Measurements from ENCODE around the gene IFRD2.

The IFRD2 gene, protein sequence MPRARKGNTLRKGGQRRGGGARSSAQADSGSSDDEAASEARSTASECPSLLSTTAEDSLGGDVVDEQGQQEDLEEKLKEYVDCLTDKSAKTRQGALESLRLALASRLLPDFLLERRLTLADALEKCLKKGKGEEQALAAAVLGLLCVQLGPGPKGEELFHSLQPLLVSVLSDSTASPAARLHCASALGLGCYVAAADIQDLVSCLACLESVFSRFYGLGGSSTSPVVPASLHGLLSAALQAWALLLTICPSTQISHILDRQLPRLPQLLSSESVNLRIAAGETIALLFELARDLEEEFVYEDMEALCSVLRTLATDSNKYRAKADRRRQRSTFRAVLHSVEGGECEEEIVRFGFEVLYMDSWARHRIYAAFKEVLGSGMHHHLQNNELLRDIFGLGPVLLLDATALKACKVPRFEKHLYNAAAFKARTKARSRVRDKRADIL

DNA sequence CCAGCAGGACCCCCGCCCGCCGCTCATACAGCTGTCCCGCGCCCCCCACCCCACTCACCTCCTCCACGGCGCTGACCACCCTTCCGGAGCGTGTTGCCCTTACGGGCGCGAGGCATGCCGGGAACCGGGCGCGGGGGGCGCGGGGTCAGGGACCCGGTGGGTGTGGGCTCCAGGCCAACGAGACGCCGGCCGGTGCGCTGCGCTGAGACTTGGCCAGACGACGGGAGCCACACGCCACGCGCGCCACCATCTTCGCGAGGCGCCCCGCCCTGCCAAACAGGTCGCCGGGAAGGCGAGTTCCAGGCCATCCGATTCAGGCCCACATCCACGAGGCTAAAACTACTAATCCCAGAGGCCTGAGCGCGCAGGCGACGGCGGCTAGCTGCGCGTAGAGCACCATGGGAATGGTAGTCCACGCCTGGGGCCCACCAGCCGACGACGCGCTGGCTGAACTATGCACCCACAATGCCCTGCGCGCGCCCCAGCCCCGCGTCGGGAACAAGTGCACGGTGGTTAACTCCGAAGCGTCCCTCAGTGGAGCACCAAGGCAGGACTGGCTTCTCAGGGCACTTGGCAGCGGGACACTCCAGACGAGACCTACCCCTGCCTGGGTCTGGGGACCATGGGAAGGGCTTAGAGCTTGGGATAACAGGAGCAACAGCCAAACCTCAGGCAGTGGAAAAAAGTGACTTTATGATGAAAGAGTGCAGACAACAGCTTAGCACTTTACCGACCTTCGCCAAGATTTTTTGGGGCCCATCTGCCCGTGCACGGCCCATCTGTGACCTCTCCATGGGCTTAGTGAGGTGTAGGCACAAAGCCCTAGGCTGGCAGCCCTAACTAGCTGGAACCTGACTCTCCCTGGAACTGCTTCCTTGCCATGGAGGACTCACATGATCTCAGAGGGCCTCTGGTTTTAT is at the start of gene IFRD2:
TSS of gene IFRD2 (minus strand) at position 271 of the 920 bp plus-strand sequence. CDS start at position 116, 155 bp downstream.
- DNase-seq (ENCODE audit: low read depth): peak; percentile 93
- H3K4me3 ChIP-seq (ENCODE audit: low read depth, low read length): peak within 1 kb of the TSS; percentile 91
- TF ChIP-seq, protein P1, sequence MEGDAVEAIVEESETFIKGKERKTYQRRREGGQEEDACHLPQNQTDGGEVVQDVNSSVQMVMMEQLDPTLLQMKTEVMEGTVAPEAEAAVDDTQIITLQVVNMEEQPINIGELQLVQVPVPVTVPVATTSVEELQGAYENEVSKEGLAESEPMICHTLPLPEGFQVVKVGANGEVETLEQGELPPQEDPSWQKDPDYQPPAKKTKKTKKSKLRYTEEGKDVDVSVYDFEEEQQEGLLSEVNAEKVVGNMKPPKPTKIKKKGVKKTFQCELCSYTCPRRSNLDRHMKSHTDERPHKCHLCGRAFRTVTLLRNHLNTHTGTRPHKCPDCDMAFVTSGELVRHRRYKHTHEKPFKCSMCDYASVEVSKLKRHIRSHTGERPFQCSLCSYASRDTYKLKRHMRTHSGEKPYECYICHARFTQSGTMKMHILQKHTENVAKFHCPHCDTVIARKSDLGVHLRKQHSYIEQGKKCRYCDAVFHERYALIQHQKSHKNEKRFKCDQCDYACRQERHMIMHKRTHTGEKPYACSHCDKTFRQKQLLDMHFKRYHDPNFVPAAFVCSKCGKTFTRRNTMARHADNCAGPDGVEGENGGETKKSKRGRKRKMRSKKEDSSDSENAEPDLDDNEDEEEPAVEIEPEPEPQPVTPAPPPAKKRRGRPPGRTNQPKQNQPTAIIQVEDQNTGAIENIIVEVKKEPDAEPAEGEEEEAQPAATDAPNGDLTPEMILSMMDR (IDR thresholded peaks at IDR 0.05; ENCODE audit: low read depth, low read length, missing control alignments): no peak

DNA sequence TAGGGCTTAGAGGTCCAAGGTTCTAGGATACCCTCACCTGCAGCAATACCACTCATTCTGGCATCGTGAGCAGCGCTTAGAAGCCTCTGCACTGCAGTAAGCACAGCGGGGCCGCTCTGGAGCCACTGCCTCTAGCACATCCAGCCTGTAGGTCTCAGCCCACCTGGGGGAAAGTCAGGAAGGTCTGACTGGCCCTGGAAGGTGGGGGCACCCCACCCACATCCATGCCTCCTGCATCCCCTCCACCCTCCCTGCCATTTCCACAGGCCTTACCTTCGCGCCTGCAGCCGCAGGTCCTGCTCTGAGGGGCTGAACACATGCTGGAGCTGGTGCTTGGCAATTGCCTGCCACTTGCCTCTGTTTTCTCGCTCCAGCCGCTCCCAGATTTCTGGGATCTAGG is 49.3 kb upstream of the IFRD2 start:
- TF ChIP-seq, protein P1 (IDR thresholded peaks at IDR 0.05; ENCODE audit: low read depth, low read length, missing control alignments): no peak
- DNase-seq (ENCODE audit: low read depth): no peak
- H3K4me3 ChIP-seq (ENCODE audit: low read depth, low read length): peak overlapping the region; percentile 91

DNA sequence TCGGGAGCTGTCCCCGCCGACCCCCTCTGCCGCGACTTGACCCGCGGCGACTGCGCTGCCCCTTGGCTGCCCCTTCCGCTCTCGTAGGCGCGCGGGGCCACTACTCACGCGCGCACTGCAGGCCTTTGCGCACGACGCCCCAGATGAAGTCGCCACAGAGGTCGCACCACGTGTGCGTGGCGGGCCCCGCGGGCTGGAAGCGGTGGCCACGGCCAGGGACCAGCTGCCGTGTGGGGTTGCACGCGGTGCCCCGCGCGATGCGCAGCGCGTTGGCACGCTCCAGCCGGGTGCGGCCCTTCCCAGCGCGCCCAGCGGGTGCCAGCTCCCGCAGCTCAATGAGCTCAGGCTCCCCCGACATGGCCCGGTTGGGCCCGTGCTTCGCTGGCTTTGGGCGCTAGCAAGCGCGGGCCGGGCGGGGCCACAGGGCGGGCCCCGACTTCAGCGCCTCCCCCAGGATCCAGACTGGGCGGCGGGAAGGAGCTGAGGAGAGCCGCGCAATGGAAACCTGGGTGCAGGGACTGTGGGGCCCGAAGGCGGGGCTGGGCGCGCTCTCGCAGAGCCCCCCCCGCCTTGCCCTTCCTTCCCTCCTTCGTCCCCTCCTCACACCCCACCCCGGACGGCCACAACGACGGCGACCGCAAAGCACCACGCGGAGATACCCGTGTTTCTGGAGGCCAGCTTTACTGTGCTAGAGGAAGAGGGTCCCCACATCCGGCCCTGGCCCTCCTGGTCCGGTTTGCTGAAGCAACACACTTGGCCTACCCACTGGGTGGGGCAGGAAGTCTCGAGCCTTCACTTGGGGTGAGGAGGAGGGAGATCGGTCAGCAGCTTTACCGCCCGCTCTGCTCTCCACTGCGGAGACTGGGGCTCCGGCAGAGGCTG is 48.5 kb upstream of the IFRD2 start, which contains the start of gene RASSF1:
TSS of gene RASSF1 (minus strand) at position 389 of the 882 bp plus-strand sequence. CDS start at position 358, 31 bp downstream.
- TF ChIP-seq, protein P1 (IDR thresholded peaks at IDR 0.05; ENCODE audit: low read depth, low read length, missing control alignments): no peak
- no peak for DNase-seq (ENCODE audit: low read depth)
- peak within 1 kb of the TSS; percentile 91 for H3K4me3 ChIP-seq (ENCODE audit: low read depth, low read length)

DNA sequence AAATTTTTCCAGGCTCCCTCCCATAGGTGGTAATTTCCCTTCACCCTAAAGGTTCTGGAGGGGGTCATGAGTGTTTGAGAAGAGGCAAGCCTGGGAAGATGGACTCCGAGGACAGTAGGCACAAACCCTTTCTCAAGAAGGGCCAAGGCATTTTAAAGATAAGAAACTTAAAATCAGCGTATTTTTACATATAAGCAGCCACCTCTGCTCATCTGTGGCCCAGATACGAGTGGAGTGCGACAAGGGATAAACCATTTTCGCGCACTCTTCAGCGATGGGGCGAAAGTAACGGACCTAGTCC is 47.9 kb upstream of the IFRD2 start:
- TF ChIP-seq, protein P1 (IDR thresholded peaks at IDR 0.05; ENCODE audit: low read depth, low read length, missing control alignments): no peak
- H3K4me3 ChIP-seq (ENCODE audit: low read depth, low read length): peak overlapping the region; percentile 91
- no peak for DNase-seq (ENCODE audit: low read depth)

DNA sequence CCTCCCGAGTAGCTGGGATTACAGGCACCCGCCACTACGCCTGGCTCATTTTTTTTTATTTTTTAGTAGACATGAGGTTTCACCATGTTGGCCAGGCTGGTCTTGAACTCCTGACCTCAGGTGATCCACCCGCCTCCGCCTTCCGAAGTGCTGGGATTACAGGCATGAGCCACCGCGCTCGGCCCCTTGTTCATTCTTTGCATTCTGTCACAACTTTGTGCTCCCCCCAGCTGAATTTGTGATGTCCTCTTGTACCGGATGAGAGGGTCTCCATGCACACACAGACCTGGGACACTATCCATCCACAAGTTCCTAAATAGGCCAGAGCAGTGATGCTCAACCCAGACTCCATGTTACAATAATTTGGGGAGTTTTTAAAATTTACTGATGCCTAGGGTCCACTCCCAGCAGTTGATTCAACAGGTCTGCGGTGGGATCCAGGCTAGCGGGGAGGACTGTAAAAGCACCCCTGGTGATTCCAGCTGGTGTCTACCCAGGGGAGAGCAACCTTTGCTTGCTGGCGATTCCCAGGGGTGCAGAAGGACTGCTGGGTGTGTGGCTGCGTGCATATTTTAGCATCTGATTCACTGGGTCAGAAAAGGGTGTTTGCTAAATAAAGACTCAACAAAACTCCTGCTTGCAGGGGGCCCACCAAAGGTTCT is 47.4 kb upstream of the IFRD2 start:
- no peak for DNase-seq (ENCODE audit: low read depth)
- H3K4me3 ChIP-seq (ENCODE audit: low read depth, low read length): peak overlapping the region; percentile 91
- TF ChIP-seq, protein P1 (IDR thresholded peaks at IDR 0.05; ENCODE audit: low read depth, low read length, missing control alignments): no peak

DNA sequence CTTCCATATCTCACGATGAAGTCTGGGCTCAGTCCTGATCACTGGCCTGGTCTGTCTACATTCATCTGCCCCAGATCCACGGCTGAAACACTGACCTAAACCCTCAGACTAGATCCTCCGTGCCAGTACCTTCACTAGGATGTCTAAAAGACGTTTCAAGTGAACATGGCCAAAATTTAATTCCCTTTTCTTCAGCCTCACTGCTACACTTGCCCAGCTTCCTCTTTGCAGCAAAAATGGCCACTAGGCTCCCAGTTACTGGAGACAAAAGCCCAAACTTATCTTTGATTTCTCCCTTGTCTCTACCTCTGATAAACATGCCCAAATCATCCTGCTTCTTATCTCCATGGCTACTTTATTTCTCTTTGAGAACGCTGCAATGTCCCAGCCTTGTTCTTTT is 46.7 kb upstream of the IFRD2 start:
- no peak for DNase-seq (ENCODE audit: low read depth)
- H3K4me3 ChIP-seq (ENCODE audit: low read depth, low read length): peak overlapping the region; percentile 91
- TF ChIP-seq, protein P1 (IDR thresholded peaks at IDR 0.05; ENCODE audit: low read depth, low read length, missing control alignments): peak; percentile 21

All from GM12864 (cell line).